GM23248 (cell line): Measurements from ENCODE around the gene KRT39. TPM values are rescaled to one million over a fixed set of nuclear protein-coding genes. Genes with fewer than 3 reads are reported as not detected.

Experiments used
- DNase-seq: peaks from one replicate; pipeline ENCODE4 v3.0.0-alpha.2; 2015
- H2AFZ ChIP-seq: fragments of 200-600 bp; sonication (generic); 2 replicates; pipeline ENCODE4 v1.6.1; 2016; ENCODE audit warnings: antibody characterized with exemption
- H3F3A ChIP-seq: fragments of 200-600 bp; sonication (generic); 2 replicates; pipeline ENCODE4 v1.6.1; 2016; ENCODE audit warnings: mild to moderate bottlenecking, antibody characterized with exemption, mixed run types; ENCODE audit not compliant: insufficient read depth
- H3K27ac ChIP-seq: fragments of 200-600 bp; sonication (generic); 2 replicates; pipeline ENCODE4 v1.5.1; 2016; ENCODE audit warnings: mild to moderate bottlenecking
- H3K27me3 ChIP-seq: fragments of 200-600 bp; sonication (generic); replicated peaks from 2 replicates; pipeline ENCODE4 v1.6.1; 2016; ENCODE audit warnings: mild to moderate bottlenecking; ENCODE audit not compliant: insufficient read depth
- H3K36me3 ChIP-seq: fragments of 200-600 bp; sonication (generic); 2 replicates; pipeline ENCODE4 v1.6.1; 2016; ENCODE audit warnings: low read depth, mild to moderate bottlenecking
- H3K4me1 ChIP-seq: fragments of 200-600 bp; sonication (generic); 2 replicates; pipeline ENCODE4 v1.6.1; 2016; ENCODE audit warnings: mild to moderate bottlenecking; ENCODE audit not compliant: insufficient read depth
- H3K4me2 ChIP-seq: fragments of 200-600 bp; sonication (generic); one replicate; pipeline ENCODE4 v1.6.1; 2016; ENCODE audit warnings: mild to moderate bottlenecking; ENCODE audit not compliant: unreplicated experiment
- H3K4me3 ChIP-seq: fragments of 200-600 bp; sonication (generic); 2 replicates; pipeline ENCODE4 v1.5.1; 2016; ENCODE audit warnings: mild to moderate bottlenecking
- H3K79me2 ChIP-seq: fragments of 200-600 bp; sonication (generic); 2 replicates; pipeline ENCODE4 v1.6.1; 2016; ENCODE audit warnings: mild to moderate bottlenecking; ENCODE audit not compliant: insufficient read depth
- H3K9ac ChIP-seq: fragments of 200-600 bp; sonication (generic); 2 replicates; pipeline ENCODE4 v1.6.1; 2016; ENCODE audit warnings: mild to moderate bottlenecking
- H3K9me2 ChIP-seq: fragments of 200-600 bp; sonication (generic); 2 replicates; pipeline ENCODE4 v1.6.1; 2016; ENCODE audit warnings: mixed run types, mild to moderate bottlenecking, moderate library complexity; ENCODE audit not compliant: insufficient read depth
- H3K9me3 ChIP-seq: fragments of 200-600 bp; sonication (generic); one replicate; pipeline ENCODE4 v1.6.1; 2017; ENCODE audit warnings: low read depth
- H4K20me1 ChIP-seq: fragments of 200-600 bp; sonication (generic); 2 replicates; pipeline ENCODE4 v1.6.0; 2016; ENCODE audit not compliant: insufficient read depth
- EZH2 ChIP-seq: fragments of 200-600 bp; sonication (generic); IDR thresholded peaks from 2 replicates; pipeline ENCODE4 v1.6.1; 2018; ENCODE audit warnings: antibody characterized with exemption, mild to moderate bottlenecking; ENCODE audit not compliant: insufficient read depth, poor library complexity, severe bottlenecking
- EZH2phosphoT487 ChIP-seq: fragments of 200-600 bp; sonication (generic); IDR thresholded peaks from 2 replicates; pipeline ENCODE4 v1.6.1; 2018; ENCODE audit warnings: antibody characterized with exemption, moderate library complexity, mild to moderate bottlenecking, low read depth; ENCODE audit not compliant: insufficient read depth
- WGBS, 2 experiments: methylation state at CpG; one replicate each; pipeline ENCODE4 v1.1.6; 2015 to 2017; ENCODE audit warnings: low lambda C conversion rate in 2 of 2, low coverage in 1 of 2; ENCODE audit errors: missing lambda C conversion rate in 2 of 2; 5-methylcytosine and 5-hydroxymethylcytosine counted together
- in situ Hi-C: fragments of 300-500 bp; cut with MboI; formaldehyde crosslinking; loops from 2 replicates; pipeline ENCODE4 v1.15.0; 2020
- polyA plus RNA-seq: library from polyadenylated mRNA; unstranded; fragments of >200 nt; fragmentation: Nextera tagmentation; extraction: Ambion mirVana; gene quantifications from 2 replicates; pipeline ENCODE4 v1.2.1, GENCODE V29; 2016
- total RNA-seq: library from RNA; depleted of rRNA; stranded (reverse); fragments of >200 nt; shearing (Covaris generic); gene quantifications from 2 replicates; pipeline ENCODE4 v1.2.3, GENCODE V29; 2014

KRT39 gene
- total and polyA plus RNA-seq, 2 experiments from 2014 or later: not detected

DNA sequence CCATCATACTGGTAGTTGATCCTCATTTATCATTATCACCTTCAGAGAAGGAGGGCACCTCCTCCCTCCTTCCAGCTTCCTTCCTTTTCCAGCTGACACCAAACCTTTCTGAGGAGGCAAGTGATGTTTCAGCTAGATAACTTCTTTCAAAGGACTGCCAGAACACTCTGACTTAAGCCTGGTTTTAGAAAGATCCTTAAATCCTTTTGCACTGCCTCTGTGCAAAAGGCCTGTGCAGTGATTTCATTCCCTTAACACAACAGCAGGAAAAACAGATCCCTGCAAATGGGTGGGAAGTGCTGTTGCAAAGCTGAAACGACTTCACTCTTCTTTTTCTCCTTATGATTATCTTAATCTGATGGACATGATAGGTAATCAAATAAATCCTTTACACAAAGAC, 22.2 kb downstream of the KRT39 start:
- no peak for TF ChIP-seq EZH2
- TF ChIP-seq EZH2phosphoT487: no peak
- H3K4me3 ChIP-seq: no peak overlapping the region
- H3K4me1 ChIP-seq: no peaks in the 10 kb centered on the region
- in situ Hi-C loops: no loop called here
- H3K4me2 ChIP-seq: no peak overlapping the region
- no peaks in the 10 kb centered on the region for H3K9me2 ChIP-seq
- H3K36me3 ChIP-seq: no peaks in the 10 kb centered on the region; the same call in 1 of the 2 replicates
- H3K27ac ChIP-seq: no peak overlapping the region
- no peaks in the 10 kb centered on the region for H3F3A ChIP-seq
- H3K27me3 ChIP-seq: no peaks in the 10 kb centered on the region
- 0 out of 2 replicates have a peak overlapping the region, but pooled peaks have one; percentile 15 for H2AFZ ChIP-seq
- 13 to 15% methylated on average over 1 of the region's 1 CpG for WGBS, 2 experiments
- H4K20me1 ChIP-seq: no peaks in the 10 kb centered on the region
- H3K9ac ChIP-seq: no peak overlapping the region
- DNase-seq: no peak
- H3K79me2 ChIP-seq: no peaks in the 10 kb centered on the region
- H3K9me3 ChIP-seq: no peaks in the 10 kb centered on the region

DNA sequence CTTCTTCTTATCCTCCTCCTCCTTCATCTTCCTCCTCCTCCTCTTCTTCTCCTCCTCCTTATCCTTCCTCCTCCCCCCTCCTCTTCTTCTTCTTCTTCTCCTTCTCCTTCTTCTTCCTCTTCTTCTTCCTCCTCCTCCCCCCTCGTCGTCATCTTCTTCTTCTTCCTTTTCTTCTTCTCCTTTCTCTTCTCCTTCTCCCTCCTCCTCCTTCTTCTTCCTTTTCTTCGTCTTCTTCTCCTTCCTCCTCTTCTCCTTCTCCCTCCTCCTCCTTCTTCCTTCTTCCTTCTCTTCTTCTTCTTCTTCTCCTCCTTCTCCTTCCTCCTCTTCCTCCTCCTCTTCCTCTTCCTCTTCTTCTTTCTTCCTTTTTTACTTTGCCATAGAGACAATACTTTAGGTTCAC, 24.2 kb downstream of the KRT39 start:
- Histone ChIP-seq H3K36me3 (no peaks in the 10 kb centered on the region; the same call in 1 of the 2 replicates), H2AFZ (no peak overlapping the region), H3K9me3 (no peaks in the 10 kb centered on the region), H3K79me2 (no peaks in the 10 kb centered on the region), H3K27ac (no peak overlapping the region), H3K4me3 (no peak overlapping the region), H3K27me3 (no peaks in the 10 kb centered on the region), H3K4me2 (no peak overlapping the region), H4K20me1 (no peaks in the 10 kb centered on the region), H3K9ac (no peak overlapping the region), H3K9me2 (no peaks in the 10 kb centered on the region), H3K4me1 (0 out of 2 replicates have a peak, but pooled peaks cover 9% of the 10 kb centered on the region), H3F3A (peaks cover 5% of the 10 kb centered on the region; the same call in 1 of the 2 replicates)
- 81 to 92% methylated on average over 3 of the region's 3 CpGs for WGBS, 2 experiments
- TF ChIP-seq EZH2: no peak
- TF ChIP-seq EZH2phosphoT487: no peak
- no peak for DNase-seq
- in situ Hi-C loops: no loop called here

DNA sequence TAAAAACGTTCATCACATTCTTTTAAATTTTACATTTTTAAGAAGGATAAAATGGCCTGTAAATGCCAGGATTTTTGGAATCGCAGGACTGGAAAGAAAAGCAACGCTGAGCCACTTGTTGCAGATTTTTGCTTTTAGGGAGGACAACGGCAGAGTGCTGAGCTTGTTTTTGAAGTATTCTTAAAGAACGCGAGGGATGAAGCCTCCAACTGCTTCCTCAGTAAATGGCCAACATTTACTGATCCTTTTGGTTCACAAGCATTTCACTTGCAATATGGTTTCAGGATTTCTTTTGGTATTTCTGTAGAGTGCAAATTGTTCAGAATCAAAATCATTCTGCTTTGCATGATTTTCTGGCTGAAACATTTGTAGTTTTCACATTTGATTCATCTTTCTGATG, 26.5 kb downstream of the KRT39 start:
- in situ Hi-C loops: no loop called here
- WGBS, 2 experiments: 90 to 91% methylated on average over 6 of the region's 6 CpGs
- no peak overlapping the region for H3K4me3 ChIP-seq
- no peaks in the 10 kb centered on the region for H3K9me3 ChIP-seq
- H3K27me3 ChIP-seq: no peaks in the 10 kb centered on the region
- no peaks in the 10 kb centered on the region for H3K79me2 ChIP-seq
- no peak for TF ChIP-seq EZH2phosphoT487
- TF ChIP-seq EZH2: no peak
- no peak overlapping the region for H2AFZ ChIP-seq
- H3K9ac ChIP-seq: no peak overlapping the region
- no peak for DNase-seq
- 0 out of 2 replicates have a peak, but pooled peaks cover 9% of the 10 kb centered on the region for H3K4me1 ChIP-seq
- H3K4me2 ChIP-seq: no peak overlapping the region
- no peaks in the 10 kb centered on the region for H4K20me1 ChIP-seq
- no peaks in the 10 kb centered on the region; the same call in 1 of the 2 replicates for H3K36me3 ChIP-seq
- H3F3A ChIP-seq: peaks cover 5% of the 10 kb centered on the region; the same call in 1 of the 2 replicates
- no peaks in the 10 kb centered on the region for H3K9me2 ChIP-seq
- no peak overlapping the region for H3K27ac ChIP-seq

DNA sequence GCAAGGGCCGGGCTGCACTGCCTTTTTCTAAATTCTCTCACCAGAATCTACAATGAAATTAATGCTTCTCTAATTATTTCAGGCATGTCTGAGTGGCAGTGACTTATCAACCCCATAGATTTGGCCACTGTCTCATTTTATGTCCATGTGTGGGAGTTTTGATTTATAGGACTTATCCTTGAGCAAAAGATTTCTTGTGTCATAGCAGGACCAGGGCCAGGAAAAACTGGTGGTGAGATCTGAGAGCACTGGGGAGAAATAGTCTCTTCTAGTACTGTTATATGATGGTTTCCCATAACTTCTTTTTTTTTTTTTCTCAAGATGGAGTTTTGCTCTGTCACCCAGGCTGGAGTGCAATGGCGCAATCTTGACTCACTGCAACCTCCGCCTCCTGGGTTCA, 27.8 kb downstream of the KRT39 start:
- no peaks in the 10 kb centered on the region for H3K9me3 ChIP-seq

More for the DNA sequence above, 27.8 kb downstream of the KRT39 start:
- Histone ChIP-seq H3K4me1 (0 out of 2 replicates have a peak, but pooled peaks cover 9% of the 10 kb centered on the region), H4K20me1 (no peaks in the 10 kb centered on the region), H3K9me2 (no peaks in the 10 kb centered on the region), H2AFZ (peak overlapping the region; percentile 48), H3K9ac (no peak overlapping the region), H3K4me2 (no peak overlapping the region), H3K27ac (no peak overlapping the region), H3K27me3 (no peaks in the 10 kb centered on the region), H3K79me2 (no peaks in the 10 kb centered on the region), H3K36me3 (no peaks in the 10 kb centered on the region; the same call in 1 of the 2 replicates), H3F3A (peaks cover 5% of the 10 kb centered on the region; the same call in 1 of the 2 replicates), H3K4me3 (no peak overlapping the region)
- TF ChIP-seq EZH2phosphoT487: no peak
- no peak for TF ChIP-seq EZH2
- in situ Hi-C loops: no loop called here
- 85 to 86% methylated on average over 3 of the region's 3 CpGs for WGBS, 2 experiments
- peak; percentile 50 for DNase-seq
